ENCODE results near the gene FUT9.

The FUT9 gene

GRCh38 chr6:96014846-96015517, 792 bp upstream of the FUT9 start:
- TF ChIP-seq FOXA1 (IDR thresholded peaks at IDR 0.05) (no peak), CTBP1 (IDR thresholded peaks at IDR 0.05; ENCODE audit: borderline replicate concordance) (no peak), SP1 (IDR thresholded peaks at IDR 0.05) (no peak), BHLHE40 (IDR thresholded peaks at IDR 0.05; ENCODE audit: borderline replicate concordance) (no peak)
- TF ChIP-seq, protein P1, sequence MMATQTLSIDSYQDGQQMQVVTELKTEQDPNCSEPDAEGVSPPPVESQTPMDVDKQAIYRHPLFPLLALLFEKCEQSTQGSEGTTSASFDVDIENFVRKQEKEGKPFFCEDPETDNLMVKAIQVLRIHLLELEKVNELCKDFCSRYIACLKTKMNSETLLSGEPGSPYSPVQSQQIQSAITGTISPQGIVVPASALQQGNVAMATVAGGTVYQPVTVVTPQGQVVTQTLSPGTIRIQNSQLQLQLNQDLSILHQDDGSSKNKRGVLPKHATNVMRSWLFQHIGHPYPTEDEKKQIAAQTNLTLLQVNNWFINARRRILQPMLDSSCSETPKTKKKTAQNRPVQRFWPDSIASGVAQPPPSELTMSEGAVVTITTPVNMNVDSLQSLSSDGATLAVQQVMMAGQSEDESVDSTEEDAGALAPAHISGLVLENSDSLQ (IDR thresholded peaks at IDR 0.05) = no peak
- CTCF ChIA-PET = no interaction called here
- POLR2A ChIA-PET = interaction anchor here (0.8 to 1.7 kb wide), 3 partner anchors 10 to 110 kb away, joined by 3 to 5 read pairs (median 3); no protein-coding TSS in a partner anchor
- DNase-seq (ENCODE audit: extremely low spot score) = no peak

DNA sequence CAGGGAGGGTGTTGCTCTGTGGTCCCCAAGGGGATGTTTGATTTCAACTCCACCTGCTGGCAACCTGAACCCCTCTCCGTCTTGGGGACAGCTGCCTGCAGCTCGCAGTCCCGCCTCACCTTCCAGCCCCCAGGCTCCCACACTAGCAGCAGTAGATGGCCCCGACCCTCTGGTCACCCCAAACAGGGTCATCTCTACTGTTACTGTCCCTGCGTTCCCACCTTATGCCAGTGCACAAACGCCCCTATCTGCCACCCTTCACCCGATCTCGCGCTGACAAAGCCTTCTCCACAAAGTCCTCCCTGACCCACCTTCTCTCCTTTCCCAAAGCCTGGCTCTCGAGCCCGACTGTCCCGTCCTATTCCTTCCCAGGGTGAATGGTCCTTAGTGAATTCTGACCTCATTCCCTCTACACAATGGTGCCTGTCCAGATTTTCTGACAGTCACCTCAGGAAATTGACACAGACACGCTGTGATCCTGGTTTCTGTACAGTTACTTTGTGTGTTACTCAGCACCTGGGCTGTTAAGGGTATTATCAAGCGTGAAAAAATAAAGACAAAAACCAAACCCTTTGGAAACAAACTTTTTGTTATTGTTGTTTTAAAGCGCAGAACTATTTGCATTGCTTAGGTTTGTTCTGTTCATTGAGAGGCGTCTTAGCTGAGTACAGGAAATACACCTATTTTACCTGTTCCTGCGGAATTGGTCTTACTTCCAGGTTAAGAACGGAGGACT, 728 bp downstream of the FUT9 start:
- DNase-seq (ENCODE audit: extremely low spot score) = no peak
- TF ChIP-seq FOXA1 (IDR thresholded peaks at IDR 0.05) = no peak
- no peak for TF ChIP-seq SUZ12 (IDR thresholded peaks at IDR 0.05)
- TF ChIP-seq, protein P1 (IDR thresholded peaks at IDR 0.05) = no peak
- TF ChIP-seq TARDBP (IDR thresholded peaks at IDR 0.05) = no peak
- no peak for TF ChIP-seq CTBP1 (IDR thresholded peaks at IDR 0.05; ENCODE audit: borderline replicate concordance)
- TF ChIP-seq L3MBTL2 (conservative IDR thresholded peaks at IDR 0.05) = no peak
- TF ChIP-seq HDGF (IDR thresholded peaks at IDR 0.05; ENCODE audit: borderline replicate concordance) = no peak
- no peak for TF ChIP-seq SP1 (IDR thresholded peaks at IDR 0.05)
- TF ChIP-seq FOXM1 (IDR thresholded peaks at IDR 0.05; ENCODE audit: borderline replicate concordance) = no peak
- no peak for TF ChIP-seq ARNT (IDR thresholded peaks at IDR 0.05)
- TF ChIP-seq LEF1 (IDR thresholded peaks at IDR 0.05; ENCODE audit: borderline replicate concordance) = no peak
- TF ChIP-seq BHLHE40 (IDR thresholded peaks at IDR 0.05; ENCODE audit: borderline replicate concordance) = no peak
- TF ChIP-seq ELF4 (IDR thresholded peaks at IDR 0.05) = no peak
- no peak for TF ChIP-seq NFRKB (IDR thresholded peaks at IDR 0.05)
- TF ChIP-seq FOXK2 (IDR thresholded peaks at IDR 0.05) = no peak
- no peak for TF ChIP-seq ZNF384 (IDR thresholded peaks at IDR 0.05)
- CTCF ChIA-PET = interaction anchor here (0.7 kb wide), 1 partner anchor 9 kb away, joined by 3 read pairs; no protein-coding TSS in a partner anchor
- POLR2A ChIA-PET = interaction anchor here (1.1 to 1.7 kb wide), 3 partner anchors 9 to 109 kb away, joined by 3 to 5 read pairs (median 5); no protein-coding TSS in a partner anchor

DNA sequence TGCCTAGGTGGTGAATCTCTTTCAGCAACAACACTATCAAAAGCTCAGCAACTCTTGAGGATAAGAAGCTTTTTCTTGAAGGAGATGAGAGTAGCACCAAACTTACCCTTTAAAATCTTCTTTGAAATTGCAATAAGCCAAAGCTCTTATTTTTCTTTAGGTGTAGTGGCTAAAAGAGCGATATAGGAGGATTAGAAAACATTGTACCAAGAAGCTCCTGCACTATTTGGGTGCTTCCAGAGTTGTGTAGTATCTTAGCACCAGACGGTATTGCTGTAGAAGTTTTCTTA, 1.2 kb downstream of the FUT9 start:
- CTCF ChIA-PET = interaction anchor here (0.7 kb wide), 1 partner anchor 10 kb away, joined by 3 read pairs; no protein-coding TSS in a partner anchor
- DNase-seq (ENCODE audit: extremely low spot score) = no peak
- TF ChIP-seq LEF1 (IDR thresholded peaks at IDR 0.05; ENCODE audit: borderline replicate concordance) = no peak
- TF ChIP-seq BHLHE40 (IDR thresholded peaks at IDR 0.05; ENCODE audit: borderline replicate concordance) = no peak
- POLR2A ChIA-PET = interaction anchor here (1.1 kb wide), 1 partner anchor 16 kb away, joined by 3 read pairs; no protein-coding TSS in a partner anchor

DNA sequence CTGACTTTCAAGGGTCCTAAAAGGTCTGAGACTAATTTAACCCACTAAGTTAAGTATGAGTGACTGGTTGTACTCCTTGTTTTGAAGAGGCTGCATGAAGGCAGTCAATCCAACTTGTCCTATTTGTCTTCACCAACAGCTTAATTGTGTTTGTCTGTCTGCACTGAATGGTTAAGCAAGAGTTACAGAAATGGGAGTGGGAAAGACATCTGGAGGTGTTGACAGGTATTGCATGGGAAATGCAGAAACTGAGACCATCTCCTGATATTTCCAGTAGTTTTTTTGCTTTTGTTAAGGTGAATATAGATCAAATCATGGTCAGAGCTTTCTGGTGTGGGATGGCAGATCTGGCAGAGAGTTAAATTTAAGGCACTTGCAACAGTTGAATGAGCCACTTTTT, 6.5 kb downstream of the FUT9 start:
- ChIA-PET POLR2A (no interaction called here), CTCF (no interaction called here)
- TF ChIP-seq FOXA1 (IDR thresholded peaks at IDR 0.05) = no peak
- no peak for TF ChIP-seq TARDBP (IDR thresholded peaks at IDR 0.05)
- TF ChIP-seq FOXK2 (IDR thresholded peaks at IDR 0.05) = no peak
- no peak for TF ChIP-seq ARNT (IDR thresholded peaks at IDR 0.05)
- no peak for TF ChIP-seq L3MBTL2 (conservative IDR thresholded peaks at IDR 0.05)
- no peak for TF ChIP-seq ZNF384 (IDR thresholded peaks at IDR 0.05)
- TF ChIP-seq, protein P1 (IDR thresholded peaks at IDR 0.05) = no peak
- TF ChIP-seq NFRKB (IDR thresholded peaks at IDR 0.05) = no peak
- no peak for TF ChIP-seq SP1 (IDR thresholded peaks at IDR 0.05)
- no peak for TF ChIP-seq BHLHE40 (IDR thresholded peaks at IDR 0.05; ENCODE audit: borderline replicate concordance)
- TF ChIP-seq CTBP1 (IDR thresholded peaks at IDR 0.05; ENCODE audit: borderline replicate concordance) = no peak
- no peak for TF ChIP-seq ELF4 (IDR thresholded peaks at IDR 0.05)
- TF ChIP-seq HDGF (IDR thresholded peaks at IDR 0.05; ENCODE audit: borderline replicate concordance) = no peak
- TF ChIP-seq LEF1 (IDR thresholded peaks at IDR 0.05; ENCODE audit: borderline replicate concordance) = no peak
- TF ChIP-seq FOXM1 (IDR thresholded peaks at IDR 0.05; ENCODE audit: borderline replicate concordance) = no peak
- TF ChIP-seq SUZ12 (IDR thresholded peaks at IDR 0.05) = no peak
- DNase-seq (ENCODE audit: extremely low spot score) = no peak

- no peak for TF ChIP-seq FOXM1 (IDR thresholded peaks at IDR 0.05; ENCODE audit: borderline replicate concordance)
- TF ChIP-seq ARNT (IDR thresholded peaks at IDR 0.05) = no peak
- no peak for TF ChIP-seq BHLHE40 (IDR thresholded peaks at IDR 0.05; ENCODE audit: borderline replicate concordance)
- TF ChIP-seq HDGF (IDR thresholded peaks at IDR 0.05; ENCODE audit: borderline replicate concordance) = no peak
- no peak for TF ChIP-seq ZNF384 (IDR thresholded peaks at IDR 0.05)
- no peak for TF ChIP-seq ELF4 (IDR thresholded peaks at IDR 0.05)
- TF ChIP-seq LEF1 (IDR thresholded peaks at IDR 0.05; ENCODE audit: borderline replicate concordance) = no peak
- TF ChIP-seq TARDBP (IDR thresholded peaks at IDR 0.05) = no peak
- TF ChIP-seq, protein P1 (IDR thresholded peaks at IDR 0.05) = no peak
- no peak for TF ChIP-seq SP1 (IDR thresholded peaks at IDR 0.05)
- no peak for TF ChIP-seq CTBP1 (IDR thresholded peaks at IDR 0.05; ENCODE audit: borderline replicate concordance)
- TF ChIP-seq FOXK2 (IDR thresholded peaks at IDR 0.05) = no peak
- TF ChIP-seq NFRKB (IDR thresholded peaks at IDR 0.05) = no peak
- no peak for TF ChIP-seq FOXA1 (IDR thresholded peaks at IDR 0.05)
- no peak for TF ChIP-seq L3MBTL2 (conservative IDR thresholded peaks at IDR 0.05)
- TF ChIP-seq SUZ12 (IDR thresholded peaks at IDR 0.05) = no peak
- no peak for DNase-seq (ENCODE audit: extremely low spot score)
- ChIA-PET POLR2A (no interaction called here), CTCF (no interaction called here)
Measured at GRCh38 chr6:96032661-96033060, 16.9 kb downstream of the FUT9 start.
